HG03045 (cell line): ENCODE measurements around the gene SLC12A6.
A peak's percentile ranks its signal among the peaks of the same experiment; 100 is the strongest.

Experiments
- ATAC-seq: cut with Tn5 transposase; IDR thresholded peaks from one replicate; pipeline ENCODE4 v1.9.1; 2021; ENCODE audit warnings: mild to moderate bottlenecking, moderate library complexity; ENCODE audit not compliant: unreplicated experiment

The SLC12A6 gene

DNA sequence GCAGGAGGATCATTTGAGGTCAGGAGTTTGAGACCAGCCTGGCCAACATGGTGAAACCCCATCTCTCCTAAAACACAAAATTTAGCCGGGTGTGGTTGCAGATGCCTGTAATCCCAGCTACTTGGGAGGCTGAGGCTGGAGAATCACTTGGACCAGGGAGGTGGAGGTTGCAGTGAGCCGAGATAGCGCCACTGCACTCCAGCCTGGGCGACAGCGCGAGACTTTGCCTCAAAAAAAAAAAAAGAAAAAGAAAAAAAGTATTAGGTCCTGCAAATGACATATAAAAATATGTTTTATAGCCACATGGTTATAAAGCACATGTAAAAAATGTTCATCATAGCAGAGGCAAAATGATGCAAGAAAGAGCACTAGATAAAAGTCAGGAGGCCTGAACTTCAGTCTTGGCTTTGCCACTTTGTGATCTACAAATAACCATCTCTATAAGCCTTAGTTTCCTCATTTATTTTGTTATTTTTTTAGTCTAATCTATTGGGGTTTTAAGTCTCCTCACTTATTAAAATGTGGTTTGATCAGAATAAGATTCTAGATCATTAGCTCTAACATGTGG, 4.9 kb downstream of the SLC12A6 start:
- no peak for ATAC-seq

DNA sequence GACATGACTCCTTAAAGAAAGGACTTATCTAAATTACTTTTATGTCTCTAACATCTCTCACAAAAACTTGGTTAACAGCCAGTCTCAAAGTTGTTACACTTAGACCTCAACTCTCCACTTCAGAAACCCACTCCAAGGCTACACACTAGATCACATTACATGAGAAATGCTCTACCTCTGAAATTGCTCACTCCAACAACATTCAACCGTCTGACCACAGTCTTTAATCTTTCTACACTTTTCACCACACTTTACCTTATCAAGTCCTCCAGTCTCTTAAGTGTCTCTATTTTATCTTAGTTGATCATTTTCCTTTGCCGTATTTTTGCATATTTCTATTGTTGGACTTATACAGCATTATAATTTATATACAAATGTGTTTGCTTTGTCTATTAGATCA, 5.8 kb downstream of the SLC12A6 start:
- ATAC-seq = no peak

DNA sequence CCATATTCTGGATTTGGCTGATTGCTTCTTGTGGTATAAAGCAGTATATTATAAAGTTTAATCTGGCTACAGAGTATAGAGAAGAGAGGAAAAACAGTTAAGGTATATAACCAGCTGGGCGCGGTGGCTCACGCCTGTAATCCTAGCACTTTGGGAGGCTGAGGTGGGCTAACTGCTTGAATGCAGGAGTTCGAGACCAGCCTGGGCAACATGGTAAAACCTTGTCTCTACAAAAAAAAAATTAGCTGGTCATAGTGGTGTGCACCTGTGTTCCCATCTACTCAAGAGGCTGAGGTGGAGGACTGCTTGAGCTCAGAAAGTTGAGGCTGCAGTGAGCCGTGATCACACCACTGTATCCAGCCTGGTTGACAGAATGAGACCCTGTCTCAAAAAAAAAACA, 7.3 kb downstream of the SLC12A6 start:
- no peak for ATAC-seq

DNA sequence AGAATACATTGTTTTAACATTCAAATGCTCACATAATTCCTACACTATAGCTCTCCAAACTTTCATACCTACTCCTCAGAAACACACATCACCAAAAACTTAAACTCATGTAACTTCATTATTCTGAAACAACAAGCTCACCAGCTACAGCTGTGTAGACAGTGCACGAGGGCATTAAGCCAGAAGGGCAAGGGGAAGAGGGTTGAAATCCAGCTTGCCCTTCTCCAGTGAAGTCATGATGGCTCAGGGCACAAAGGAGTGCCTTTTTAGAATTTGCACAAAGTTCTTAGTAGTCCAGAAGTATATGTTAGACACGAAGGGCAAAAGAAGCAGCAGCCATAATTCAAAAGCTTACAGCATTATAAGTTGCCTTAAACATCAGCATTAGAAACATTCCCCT, 8.6 kb downstream of the SLC12A6 start:
- no peak for ATAC-seq

DNA sequence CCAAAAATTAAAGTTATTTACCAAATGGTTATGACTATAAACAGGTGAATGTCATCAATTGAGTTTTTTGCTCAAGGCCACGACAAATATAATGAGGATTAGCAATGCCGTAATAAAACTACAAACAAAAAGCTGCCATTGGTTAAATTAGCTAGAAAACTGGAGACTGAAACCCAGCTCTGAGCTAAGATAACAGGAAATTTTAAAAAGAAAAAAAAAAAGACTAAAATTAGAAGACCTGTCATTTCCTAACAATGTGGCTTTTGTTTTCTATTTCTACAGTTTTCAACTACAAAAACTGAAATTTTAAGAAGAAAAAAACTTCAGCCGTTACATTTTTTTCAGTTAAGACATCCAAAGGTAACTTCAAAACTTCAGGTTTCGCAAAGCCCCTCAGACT, 9.7 kb downstream of the SLC12A6 start:
- no peak for ATAC-seq

DNA sequence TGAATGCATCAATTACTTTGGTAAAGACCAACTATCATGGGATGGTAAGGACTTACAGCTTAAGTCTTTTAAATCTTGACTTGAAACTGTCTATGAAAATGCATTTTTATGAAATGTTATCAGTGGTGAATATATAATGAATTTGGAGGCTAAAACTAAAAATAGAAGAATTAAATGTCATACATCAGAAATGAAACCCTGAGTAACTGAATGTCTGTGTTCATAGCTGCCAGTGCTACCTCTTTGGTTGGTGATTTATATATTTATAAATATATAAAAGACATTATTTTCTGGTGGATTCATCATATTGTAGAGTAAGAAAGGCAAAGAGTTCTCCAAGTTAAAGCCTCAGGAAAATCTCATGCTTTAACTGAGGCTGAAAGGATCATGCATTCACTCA, 12.2 kb downstream of the SLC12A6 start:
- ATAC-seq = no peak

DNA sequence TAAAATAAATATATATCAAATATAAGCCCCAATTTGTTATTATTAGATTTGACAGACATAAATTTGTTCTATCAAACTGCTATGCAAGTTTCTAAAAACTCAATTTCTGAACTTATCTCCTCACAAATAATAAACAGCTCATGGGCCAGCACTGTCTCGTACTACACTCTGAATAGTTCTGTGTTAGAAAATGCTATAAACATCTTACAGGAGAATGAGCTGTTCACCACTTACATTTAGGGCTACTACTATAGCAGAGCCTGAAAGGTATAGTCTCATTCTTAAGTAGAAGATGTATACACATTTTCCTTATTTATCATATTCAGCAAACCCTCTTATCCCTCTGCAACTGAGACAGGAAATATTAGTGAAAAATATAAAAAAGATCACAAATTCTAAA, 12.6 kb downstream of the SLC12A6 start:
- ATAC-seq = no peak

DNA sequence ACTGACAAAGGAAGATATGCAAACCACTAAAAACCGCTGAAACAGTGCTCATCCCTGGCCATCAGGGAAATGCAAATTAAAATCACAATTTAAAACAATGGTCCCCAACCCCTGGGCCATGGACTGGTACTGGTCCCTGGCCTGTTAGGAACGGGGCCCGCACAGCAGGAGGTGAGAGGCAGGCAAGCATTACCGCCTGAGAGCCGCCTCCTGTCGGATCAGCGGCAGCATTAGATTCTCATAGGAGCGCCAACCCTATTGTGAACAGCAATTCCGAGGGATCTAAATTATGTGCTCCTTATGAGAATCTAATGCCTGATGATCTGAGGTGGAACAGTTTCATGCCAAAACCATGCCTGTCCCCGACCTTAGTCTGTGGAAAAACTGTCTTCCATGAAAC, 14.4 kb downstream of the SLC12A6 start:
- no peak for ATAC-seq

DNA sequence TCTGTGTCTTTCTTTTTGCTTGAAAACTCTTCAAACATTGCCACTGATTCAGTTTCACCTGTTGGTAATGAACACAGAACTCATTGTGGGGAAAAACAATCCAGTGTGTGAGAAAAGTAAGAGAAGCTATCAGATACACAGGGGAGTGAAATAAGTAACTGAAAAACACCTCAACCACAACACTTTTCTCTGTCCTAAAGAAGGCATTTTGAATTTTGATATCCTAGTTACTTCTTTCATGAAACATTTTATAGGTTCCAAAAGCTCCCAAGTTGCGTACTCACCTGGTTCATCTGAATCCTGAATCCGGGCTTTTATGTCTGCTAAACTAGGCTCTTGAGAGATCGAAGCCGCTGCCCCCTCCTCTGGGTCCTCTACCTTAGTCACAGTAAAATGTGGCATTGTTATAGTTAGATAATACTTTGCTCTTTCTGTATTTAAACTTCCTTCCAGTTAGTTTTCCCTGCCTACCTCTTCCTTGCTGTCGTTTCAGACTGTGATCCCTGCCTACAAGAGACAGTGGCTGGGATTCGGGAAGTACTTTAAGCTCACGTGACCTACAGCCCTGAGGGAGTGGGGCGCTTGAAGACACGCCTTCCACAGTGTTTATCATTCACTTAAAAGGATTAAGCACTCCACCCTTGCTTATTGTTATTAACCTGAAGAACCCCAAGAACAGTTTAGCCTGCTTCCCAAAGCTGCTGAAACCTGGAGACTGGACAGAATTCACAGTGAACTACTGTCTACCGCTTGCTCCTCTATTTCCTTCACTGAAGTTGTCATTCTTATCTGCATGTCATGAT, 19.1 kb downstream of the SLC12A6 start:
- ATAC-seq = peak; percentile 66

DNA sequence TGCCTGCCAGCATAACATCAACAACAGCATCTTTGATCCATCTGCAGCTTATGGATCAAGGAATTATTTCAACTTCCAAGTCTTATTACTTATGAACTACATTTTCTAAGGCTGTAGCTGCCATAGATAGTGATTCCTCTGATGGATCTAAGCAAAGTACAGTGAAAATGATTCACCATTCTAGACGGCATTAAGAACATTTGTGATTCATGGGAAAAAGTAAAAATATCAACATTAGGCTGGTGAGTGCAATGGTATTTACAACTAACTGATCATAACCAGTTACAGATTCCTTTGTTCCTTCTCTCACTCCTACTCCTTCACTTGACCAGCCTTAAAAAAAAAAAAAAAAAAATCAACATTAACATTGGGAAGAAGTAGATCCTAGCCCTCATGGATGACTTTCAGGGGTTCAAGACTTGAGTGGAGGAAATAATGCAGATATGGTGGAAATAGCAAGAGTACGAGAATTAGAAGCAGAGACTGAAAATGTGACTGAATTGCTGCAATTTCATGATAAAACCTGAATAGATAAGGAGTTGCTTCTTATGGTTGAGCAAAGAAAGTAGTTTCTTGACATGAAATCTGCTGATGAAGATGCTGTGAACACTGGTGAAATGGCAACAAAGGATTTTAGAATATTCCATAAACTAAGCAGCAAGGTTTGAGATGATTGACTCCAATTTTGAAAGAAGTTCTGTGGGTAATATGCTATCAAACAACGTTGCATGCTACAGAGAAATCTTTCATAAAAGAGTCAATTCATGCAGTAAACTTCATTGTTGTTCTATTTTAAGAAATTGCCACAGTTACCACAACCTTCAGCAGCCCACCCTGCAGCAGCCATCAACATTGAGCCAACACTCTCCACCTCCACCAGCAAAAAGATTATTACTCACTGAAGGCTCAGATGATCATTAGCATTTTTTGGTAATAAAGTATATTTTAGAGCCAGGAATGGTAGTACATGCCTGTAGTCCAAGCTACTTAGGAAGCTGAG, 22.8 kb downstream of the SLC12A6 start:
- no peak for ATAC-seq

DNA sequence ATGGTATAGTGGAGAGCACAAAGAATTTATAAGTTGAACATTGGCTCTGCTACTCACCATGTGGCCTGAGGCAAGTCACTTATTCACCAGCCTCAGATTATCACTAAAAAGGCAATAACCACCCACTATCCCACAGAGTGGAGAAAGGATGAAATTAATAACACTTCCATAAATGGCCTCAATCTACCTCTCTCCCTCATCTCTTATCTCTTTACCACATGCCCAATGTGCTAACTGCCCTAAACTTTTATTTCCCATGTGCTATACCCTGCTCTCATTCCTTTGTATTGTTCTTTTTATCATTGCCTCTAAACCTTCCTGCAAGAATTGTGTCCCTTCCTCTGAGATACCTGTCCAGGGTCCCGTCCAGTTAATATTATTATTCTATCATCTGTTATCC, 26.0 kb downstream of the SLC12A6 start:
- ATAC-seq = no peak

DNA sequence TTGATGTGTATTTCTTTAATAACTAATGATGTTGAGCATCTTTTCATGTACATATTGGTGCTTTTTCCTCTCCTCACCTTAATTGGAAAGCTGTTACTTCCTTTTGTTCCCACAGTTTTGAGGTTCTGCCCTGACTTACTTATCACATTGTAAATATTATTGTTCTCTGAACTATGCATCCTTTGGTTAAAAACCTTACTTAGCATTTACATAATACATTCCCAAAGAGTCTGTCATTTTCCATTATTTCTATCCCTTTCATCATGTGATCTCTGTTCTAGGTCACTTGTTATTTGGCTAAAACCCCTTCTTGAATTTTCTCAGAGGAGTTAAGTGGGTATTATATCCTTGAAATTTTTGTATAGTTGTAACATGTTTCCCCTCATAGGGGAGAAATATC, 33.0 kb downstream of the SLC12A6 start:
- no peak for ATAC-seq

DNA sequence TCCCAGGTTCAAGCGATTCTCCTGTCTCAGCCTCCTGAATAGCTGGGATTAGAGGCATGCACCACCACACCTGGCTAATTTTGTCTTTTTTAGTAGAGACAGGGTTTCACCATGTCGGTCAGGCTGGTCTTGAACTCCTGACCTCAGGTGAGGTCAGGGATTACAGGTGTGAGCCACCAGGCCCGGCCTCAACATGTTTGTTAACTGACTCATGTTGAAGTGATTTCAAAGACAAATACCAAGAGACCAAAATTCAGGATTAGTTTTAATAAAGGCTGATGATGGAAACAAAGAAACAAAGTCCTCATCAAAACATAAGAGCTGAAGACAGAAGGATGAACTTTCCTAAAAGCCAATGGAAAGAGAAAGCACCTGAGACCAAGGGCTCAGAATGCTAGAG, 36.5 kb downstream of the SLC12A6 start:
- ATAC-seq = no peak

DNA sequence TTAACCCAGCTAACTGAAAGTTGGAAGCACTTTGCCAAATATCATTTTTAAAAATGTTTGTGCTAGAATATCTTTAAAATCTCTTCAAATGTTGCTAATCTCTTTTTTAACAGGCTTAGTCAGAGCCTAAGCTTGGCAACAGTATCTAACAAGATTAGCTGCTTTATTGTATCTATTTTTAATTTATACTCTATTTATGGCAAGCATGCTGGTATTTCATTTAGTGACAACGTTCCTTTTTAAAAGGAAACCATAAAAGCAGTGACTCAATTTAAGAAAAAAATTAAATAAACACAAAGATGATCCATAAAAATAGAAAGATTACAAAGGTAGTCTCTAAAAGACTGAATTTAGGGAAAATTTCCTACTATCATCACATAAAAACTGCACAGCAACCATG, 40.5 kb downstream of the SLC12A6 start:
- no peak for ATAC-seq

DNA sequence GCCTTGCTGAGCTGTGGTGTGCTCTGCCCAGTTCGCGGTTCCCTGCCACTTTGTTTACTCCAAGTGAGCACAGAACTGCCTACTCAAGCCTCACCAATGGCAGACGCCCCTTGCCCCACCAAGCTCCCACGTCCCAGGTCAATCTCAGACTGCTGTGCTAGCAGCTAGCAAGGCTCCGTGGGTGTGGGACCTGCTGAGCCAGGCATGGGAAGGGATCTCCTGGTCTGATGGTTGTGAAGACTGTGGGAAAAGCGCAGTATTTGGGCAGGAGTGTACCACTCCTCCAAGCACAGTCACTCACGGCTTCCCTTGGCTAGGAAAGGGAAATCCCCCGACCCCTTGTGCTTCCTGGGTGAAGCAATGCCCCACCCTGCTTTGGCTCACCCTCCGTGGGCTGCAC, 45.0 kb downstream of the SLC12A6 start:
- no peak for ATAC-seq

DNA sequence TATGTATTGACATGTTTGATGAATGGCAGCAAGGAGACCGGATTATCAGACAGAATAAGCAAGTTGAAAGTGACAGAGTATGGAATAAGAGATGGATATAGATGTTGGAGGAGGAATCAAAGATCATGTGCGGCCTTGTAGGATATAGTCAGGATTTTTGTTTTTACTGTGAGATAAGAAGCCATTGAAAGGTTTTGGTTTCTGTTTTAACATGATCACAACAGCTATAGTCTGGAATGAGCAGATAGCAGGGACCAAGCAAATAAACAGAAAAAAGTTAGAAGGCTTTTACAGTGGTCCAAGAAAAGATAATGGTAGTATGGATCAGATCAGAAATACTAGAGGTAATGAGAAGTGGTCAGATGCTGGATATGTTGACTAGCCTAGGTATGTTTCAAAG, 52.6 kb downstream of the SLC12A6 start:
- ATAC-seq = no peak

DNA sequence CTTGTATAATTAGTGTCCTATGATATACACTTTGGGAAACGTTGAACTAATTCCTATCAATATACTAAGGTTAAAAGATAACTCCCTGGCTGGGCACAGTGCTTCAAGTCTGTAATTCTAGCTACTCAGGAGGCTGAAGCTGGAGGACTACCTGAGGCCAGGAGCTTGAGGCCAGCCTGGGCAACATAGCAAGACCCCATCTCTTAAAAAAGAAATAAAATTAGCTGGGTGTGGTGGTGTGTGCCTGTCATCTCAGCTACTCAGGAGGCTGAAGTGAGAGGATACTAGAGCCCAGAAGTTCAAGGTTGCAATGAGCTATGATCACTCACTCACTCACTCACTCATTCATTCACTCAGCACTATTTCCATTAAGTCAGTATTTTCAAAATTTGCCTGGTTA, 55.2 kb downstream of the SLC12A6 start:
- ATAC-seq = no peak

DNA sequence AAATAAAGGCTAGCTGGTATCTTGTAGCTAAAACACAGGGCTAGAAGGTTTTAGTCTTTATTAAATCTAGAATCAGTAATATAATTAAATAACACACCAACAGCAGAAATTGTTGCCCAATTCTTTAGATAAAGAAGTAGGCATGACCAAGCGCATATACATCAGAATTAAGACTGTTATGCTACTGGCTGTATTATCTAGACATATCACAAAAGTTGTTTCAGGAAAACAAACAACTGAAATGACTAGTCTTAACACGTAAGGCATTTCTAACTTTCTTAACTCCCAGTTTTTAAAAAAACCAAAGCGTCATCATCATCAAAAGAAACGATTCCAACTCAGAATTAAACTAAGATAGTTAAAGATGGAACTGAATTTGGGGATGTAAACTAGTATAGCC, 57.4 kb downstream of the SLC12A6 start:
- ATAC-seq = no peak

DNA sequence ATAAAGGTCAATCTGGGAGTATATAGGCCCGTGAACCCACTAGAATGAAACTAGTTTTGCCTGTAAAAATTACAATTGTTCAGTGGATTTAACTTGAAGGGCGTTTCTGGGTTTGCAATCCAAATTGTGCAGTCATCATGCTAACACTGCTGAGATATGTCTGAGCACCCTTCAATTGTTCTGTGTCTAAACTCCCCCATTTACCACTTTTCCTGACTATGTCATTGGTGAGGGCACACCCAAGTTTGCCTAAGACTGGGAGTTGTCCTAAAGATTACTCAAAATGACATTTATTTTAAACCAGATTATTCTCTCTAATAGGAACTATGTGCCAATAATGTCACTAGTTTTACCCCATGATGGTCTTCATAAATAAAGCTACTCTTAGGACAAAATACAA, 58.2 kb downstream of the SLC12A6 start:
- no peak for ATAC-seq

DNA sequence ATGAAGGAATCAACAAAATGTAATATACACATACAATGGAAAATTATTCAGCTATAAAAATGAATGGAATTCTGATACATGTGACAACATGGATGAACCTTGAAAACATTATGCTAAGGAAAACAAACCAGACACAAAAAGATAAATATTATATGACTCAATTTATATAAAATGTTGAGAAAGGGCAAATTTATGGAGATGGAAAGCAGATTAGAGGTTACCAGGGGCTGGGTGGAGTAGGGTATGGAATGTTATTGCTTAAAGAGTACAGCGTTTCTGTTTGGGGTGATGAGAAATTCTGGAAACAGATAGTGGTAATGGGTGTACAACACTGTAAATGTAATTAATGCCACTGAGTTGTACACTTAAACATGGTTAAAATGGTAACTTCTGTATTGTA, 61.9 kb downstream of the SLC12A6 start:
- no peak for ATAC-seq

DNA sequence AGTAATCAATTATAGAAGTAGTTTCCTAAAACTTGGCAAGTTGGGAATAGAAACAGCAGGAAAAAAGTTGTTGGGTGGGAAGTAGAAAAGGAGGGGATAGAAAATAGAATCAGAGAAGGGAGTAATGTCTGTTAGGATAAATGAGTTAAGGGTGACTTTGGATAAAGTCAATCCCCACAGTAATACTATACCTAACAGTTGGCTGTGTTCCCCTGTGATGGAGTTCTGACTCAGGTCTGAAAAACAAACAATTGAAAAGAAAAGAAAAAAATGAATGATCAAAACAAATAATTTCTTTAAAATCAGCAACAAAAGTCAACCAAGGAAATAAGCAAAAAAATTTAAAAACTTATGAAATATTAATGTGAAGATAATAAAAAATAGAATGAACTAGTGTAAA, 62.4 kb downstream of the SLC12A6 start:
- no peak for ATAC-seq

DNA sequence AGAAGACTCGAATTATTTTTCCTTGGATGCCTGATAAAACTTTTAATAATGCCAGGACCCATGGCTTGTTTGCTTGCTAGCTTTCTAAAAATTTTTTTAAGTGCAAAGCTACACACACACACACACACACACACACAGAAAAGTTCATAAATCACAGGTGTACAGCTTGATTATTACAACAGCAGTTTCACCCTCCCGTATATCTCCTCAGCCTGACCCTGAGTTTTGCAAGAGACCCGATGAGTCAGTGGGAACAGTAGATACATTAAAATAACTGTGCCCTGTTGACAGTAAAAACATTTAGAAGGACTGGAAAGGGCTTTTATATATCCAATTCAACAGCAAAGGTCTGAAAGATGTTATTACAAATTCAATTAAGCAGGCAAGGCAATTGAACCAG, 66.1 kb downstream of the SLC12A6 start:
- no peak for ATAC-seq
